ENCODE results near the gene CYP1A2. TPM values are rescaled to one million over a fixed set of nuclear protein-coding genes. Genes with fewer than 3 reads are reported as not detected.

CYP1A2 gene
- total and polyA plus RNA-seq, 2 of the 13 experiments (the other 11 are each of a cell fraction or from before 2014, with no cell fraction given): 0.07 TPM; not detected in 1

DNA sequence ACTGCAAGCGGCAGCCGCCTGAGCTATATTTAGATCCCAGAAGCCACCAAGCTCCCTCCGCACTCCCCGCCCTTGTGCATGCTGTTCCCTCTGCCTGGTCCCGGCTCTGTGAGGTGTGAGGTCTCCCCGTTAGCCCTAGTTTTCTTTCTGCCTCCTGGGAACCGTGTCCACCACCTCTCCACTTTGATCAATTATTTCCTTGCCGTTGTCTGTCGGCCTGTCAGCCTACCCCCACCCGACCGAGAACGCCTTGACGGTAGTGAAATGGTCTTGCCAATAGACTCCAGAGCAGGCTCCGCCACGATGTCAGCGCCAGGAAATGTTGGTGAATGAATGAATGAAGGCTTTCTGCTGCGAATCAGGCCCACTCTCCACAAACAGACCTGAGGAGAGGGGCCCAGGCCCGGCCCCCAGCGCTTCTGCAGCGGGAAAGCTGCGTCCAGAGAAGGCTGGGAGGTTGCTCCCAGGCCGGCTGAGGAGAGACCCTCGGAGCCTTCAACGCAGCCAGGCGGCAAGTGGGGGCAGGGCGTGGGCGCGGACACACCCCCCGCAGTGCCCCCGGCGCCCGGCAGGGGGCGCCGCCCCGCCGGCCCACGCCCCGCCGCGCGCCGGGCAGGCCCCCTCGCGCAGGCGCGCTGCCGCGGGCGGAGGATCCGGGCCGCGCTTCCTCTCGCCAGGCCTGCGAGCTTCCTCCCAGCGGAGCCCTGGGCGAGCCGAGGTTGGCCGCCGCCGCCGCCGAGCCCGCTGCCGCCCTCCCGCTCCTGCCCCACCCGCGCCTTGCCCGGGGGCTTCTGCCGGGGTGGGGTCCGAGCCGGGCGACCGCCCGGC, 33.0 kb downstream of the CYP1A2 start, which contains the start of gene CSK (continued):
- TF ChIP-seq, protein P1, sequence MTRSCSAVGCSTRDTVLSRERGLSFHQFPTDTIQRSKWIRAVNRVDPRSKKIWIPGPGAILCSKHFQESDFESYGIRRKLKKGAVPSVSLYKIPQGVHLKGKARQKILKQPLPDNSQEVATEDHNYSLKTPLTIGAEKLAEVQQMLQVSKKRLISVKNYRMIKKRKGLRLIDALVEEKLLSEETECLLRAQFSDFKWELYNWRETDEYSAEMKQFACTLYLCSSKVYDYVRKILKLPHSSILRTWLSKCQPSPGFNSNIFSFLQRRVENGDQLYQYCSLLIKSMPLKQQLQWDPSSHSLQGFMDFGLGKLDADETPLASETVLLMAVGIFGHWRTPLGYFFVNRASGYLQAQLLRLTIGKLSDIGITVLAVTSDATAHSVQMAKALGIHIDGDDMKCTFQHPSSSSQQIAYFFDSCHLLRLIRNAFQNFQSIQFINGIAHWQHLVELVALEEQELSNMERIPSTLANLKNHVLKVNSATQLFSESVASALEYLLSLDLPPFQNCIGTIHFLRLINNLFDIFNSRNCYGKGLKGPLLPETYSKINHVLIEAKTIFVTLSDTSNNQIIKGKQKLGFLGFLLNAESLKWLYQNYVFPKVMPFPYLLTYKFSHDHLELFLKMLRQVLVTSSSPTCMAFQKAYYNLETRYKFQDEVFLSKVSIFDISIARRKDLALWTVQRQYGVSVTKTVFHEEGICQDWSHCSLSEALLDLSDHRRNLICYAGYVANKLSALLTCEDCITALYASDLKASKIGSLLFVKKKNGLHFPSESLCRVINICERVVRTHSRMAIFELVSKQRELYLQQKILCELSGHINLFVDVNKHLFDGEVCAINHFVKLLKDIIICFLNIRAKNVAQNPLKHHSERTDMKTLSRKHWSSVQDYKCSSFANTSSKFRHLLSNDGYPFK (CRISPR knock-in tag; IDR thresholded peaks at IDR 0.05; ENCODE audit: borderline replicate concordance): peak; percentile 66; the same call in 1 of the 2 replicates
- TF ChIP-seq, protein P2, sequence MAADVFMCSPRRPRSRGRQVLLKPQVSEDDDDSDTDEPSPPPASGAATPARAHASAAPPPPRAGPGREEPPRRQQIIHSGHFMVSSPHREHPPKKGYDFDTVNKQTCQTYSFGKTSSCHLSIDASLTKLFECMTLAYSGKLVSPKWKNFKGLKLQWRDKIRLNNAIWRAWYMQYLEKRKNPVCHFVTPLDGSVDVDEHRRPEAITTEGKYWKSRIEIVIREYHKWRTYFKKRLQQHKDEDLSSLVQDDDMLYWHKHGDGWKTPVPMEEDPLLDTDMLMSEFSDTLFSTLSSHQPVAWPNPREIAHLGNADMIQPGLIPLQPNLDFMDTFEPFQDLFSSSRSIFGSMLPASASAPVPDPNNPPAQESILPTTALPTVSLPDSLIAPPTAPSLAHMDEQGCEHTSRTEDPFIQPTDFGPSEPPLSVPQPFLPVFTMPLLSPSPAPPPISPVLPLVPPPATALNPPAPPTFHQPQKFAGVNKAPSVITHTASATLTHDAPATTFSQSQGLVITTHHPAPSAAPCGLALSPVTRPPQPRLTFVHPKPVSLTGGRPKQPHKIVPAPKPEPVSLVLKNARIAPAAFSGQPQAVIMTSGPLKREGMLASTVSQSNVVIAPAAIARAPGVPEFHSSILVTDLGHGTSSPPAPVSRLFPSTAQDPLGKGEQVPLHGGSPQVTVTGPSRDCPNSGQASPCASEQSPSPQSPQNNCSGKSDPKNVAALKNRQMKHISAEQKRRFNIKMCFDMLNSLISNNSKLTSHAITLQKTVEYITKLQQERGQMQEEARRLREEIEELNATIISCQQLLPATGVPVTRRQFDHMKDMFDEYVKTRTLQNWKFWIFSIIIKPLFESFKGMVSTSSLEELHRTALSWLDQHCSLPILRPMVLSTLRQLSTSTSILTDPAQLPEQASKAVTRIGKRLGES (CRISPR knock-in tag; IDR thresholded peaks at IDR 0.05; ENCODE audit: borderline replicate concordance): no peak
- no peak for TF ChIP-seq ZNF598 (CRISPR knock-in tag; IDR thresholded peaks at IDR 0.05; ENCODE audit: borderline replicate concordance)
- no peak for TF ChIP-seq ZNF292 (CRISPR knock-in tag; IDR thresholded peaks at IDR 0.05; ENCODE audit: borderline replicate concordance, low read depth)
- TF ChIP-seq, protein P3, sequence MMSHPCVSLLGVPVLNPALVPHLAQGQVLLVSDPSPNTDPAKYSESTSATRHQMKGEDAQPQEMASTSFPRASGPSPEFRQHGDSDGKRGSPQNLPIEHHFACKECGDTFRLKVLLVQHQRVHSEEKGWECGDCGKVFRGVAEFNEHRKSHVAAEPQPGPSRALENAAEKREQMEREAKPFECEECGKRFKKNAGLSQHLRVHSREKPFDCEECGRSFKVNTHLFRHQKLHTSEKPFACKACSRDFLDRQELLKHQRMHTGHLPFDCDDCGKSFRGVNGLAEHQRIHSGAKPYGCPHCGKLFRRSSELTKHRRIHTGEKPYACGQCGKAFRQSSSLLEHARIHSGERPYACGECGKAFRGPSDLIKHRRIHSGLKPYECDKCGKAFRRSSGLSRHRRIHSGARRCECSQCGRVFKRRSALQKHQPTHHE (CRISPR knock-in tag; IDR thresholded peaks at IDR 0.05; ENCODE audit: borderline replicate concordance): no peak
- no peak for TF ChIP-seq IRF2 (CRISPR knock-in tag; IDR thresholded peaks at IDR 0.05)
- TF ChIP-seq ZNF17 (CRISPR knock-in tag; IDR thresholded peaks at IDR 0.05): no peak
- TF ChIP-seq TBX3 (IDR thresholded peaks at IDR 0.05; ENCODE audit: borderline replicate concordance): no peak
- TF ChIP-seq ELF3 (CRISPR knock-in tag; IDR thresholded peaks at IDR 0.05): no peak
- no peak for TF ChIP-seq REL (CRISPR knock-in tag; conservative IDR thresholded peaks at IDR 0.05)
- TF ChIP-seq ZNF501 (CRISPR knock-in tag; IDR thresholded peaks at IDR 0.05): 0 out of 2 replicates have a peak, but pooled peaks have one; percentile 37
- TF ChIP-seq, protein P4, sequence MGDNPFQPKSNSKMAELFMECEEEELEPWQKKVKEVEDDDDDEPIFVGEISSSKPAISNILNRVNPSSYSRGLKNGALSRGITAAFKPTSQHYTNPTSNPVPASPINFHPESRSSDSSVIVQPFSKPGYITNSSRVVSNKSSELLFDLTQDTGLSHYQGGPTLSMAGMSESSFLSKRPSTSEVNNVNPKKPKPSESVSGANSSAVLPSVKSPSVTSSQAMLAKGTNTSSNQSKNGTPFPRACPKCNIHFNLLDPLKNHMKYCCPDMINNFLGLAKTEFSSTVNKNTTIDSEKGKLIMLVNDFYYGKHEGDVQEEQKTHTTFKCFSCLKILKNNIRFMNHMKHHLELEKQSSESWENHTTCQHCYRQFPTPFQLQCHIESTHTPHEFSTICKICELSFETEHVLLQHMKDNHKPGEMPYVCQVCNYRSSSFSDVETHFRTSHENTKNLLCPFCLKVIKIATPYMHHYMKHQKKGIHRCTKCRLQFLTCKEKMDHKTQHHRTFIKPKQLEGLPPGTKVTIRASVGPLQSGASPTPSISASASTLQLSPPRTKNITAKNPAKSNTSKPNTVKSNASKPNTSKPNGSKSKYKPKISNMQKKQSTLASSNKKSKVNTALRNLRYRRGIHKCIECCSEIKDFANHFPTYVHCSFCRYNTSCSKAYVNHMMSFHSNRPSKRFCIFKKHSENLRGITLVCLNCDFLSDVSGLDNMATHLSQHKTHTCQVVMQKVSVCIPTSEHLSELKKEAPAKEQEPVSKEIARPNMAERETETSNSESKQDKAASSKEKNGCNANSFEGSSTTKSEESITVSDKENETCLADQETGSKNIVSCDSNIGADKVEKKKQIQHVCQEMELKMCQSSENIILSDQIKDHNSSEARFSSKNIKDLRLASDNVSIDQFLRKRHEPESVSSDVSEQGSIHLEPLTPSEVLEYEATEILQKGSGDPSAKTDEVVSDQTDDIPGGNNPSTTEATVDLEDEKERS (CRISPR knock-in tag; IDR thresholded peaks at IDR 0.05): no peak
- TF ChIP-seq CHCHD3 (CRISPR knock-in tag; IDR thresholded peaks at IDR 0.05): peak; percentile 38; the same call in 1 of the 2 replicates
- TF ChIP-seq NCOA5 (CRISPR knock-in tag; IDR thresholded peaks at IDR 0.05): no peak
- TF ChIP-seq ZNF768 (CRISPR knock-in tag; IDR thresholded peaks at IDR 0.05): peak; percentile 84; the same call in 1 of the 2 replicates
